Measurements from ENCODE around the gene C3orf20. TPM values are rescaled to one million over a fixed set of nuclear protein-coding genes. Genes with fewer than 3 reads are reported as not detected.
"Not testable (repeated sequence)": the region's sequence is repeated elsewhere in the genome, so short reads cannot be mapped to it uniquely, and the experiment has no call there.

The C3orf20 gene
- total RNA-seq, 4 donors from 2014 or later, result 0.29 TPM; not detected in 3

- Histone ChIP-seq H3K9me3 (no peaks in the 10 kb centered on the region), H3K27ac (no peak overlapping the region), H3K4me3 (replicated peaks in 1 of 3) (no peak overlapping the region), H3K27me3 (peaks cover 4% of the 10 kb centered on the region), H3K4me1 (peaks cover 0 to 8% of the 10 kb centered on the region in 2 donors), H3K36me3 (no peaks in the 10 kb centered on the region)
- no peak for DNase-seq
- intact Hi-C loops (cut with DNase I), result no loop called here
- WGBS, 2 donors, result 80 to 83% methylated on average over 5 of the region's 5 CpGs
- no peak for TF ChIP-seq POLR2A (IDR thresholded peaks at IDR 0.05)
Measured at GRCh38 chr3:14808502-14809266, 133.7 kb downstream of the C3orf20 start.

GRCh38 chr3:14809611-14810010, 134.7 kb downstream of the C3orf20 start:
- H3K4me3 ChIP-seq (replicated peaks in 1 of 3); H3K9me3 ChIP-seq; H3K27me3 ChIP-seq; H3K36me3 ChIP-seq; DNase-seq; H3K4me1 ChIP-seq; intact Hi-C loops (cut with DNase I): not testable (repeated sequence)
- 54 to 62% methylated on average over 7 to 9 of the region's 9 CpGs for WGBS, 2 donors
- peak overlapping the region in 1 of 3 donors; percentile 54 for H3K27ac ChIP-seq

GRCh38 chr3:14810070-14810791, 135.3 kb downstream of the C3orf20 start:
- DNase-seq, result peak in 1 of 2 donors; percentile 13
- WGBS, 2 donors, result 6 to 15% methylated on average over 18 to 24 of the region's 85 CpGs
- Histone ChIP-seq H3K4me1 (peaks cover 0 to 3% of the 10 kb centered on the region in 2 donors), H3K27ac (peak overlapping the region; percentile 39 to 79 (median 74)), H3K36me3 (no peaks in the 10 kb centered on the region), H3K4me3 (replicated peaks in 1 of 3) (peak overlapping the region in 1 of 3 donors; percentile 35), H3K27me3 (peaks cover 4% of the 10 kb centered on the region), H3K9me3 (no peaks in the 10 kb centered on the region)
- intact Hi-C loops (cut with DNase I), result no loop called here
- TF ChIP-seq POLR2A (IDR thresholded peaks at IDR 0.05), result no peak
- TF ChIP-seq CTCF (IDR thresholded peaks at IDR 0.05), result no peak

GRCh38 chr3:14810801-14811661, 136.1 kb downstream of the C3orf20 start:
- Histone ChIP-seq H3K4me3 (replicated peaks in 1 of 3) (peak overlapping the region in 2 of 3 donors; percentile 16 to 35), H3K27ac (peak overlapping the region; percentile 59 to 79 (median 74)), H3K4me1 (peaks cover 0 to 3% of the 10 kb centered on the region in 2 donors), H3K9me3 (no peaks in the 10 kb centered on the region), H3K27me3 (peaks cover 4% of the 10 kb centered on the region), H3K36me3 (no peaks in the 10 kb centered on the region)
- no peak for DNase-seq
- no peak for TF ChIP-seq POLR2A (IDR thresholded peaks at IDR 0.05)
- TF ChIP-seq CTCF (IDR thresholded peaks at IDR 0.05), result no peak
- WGBS, 2 donors, result 1% methylated on average over 25 to 34 of the region's 78 CpGs
- intact Hi-C loops (cut with DNase I), result no loop called here

GRCh38 chr3:14811684-14812083, 136.7 kb downstream of the C3orf20 start:
- intact Hi-C loops (cut with DNase I), result no loop called here
- peak overlapping the region in 1 of 3 donors; percentile 35 for H3K4me3 ChIP-seq (replicated peaks in 1 of 3)
- 27 to 30% methylated on average over 7 of the region's 7 CpGs for WGBS, 2 donors
- peak overlapping the region in 2 of 3 donors; percentile 74 to 79 for H3K27ac ChIP-seq
- H3K4me1 ChIP-seq, result peaks cover 0 to 3% of the 10 kb centered on the region in 2 donors
- TF ChIP-seq POLR2A (IDR thresholded peaks at IDR 0.05) (no peak), CTCF (IDR thresholded peaks at IDR 0.05) (no peak)
- no peak for DNase-seq
- H3K36me3 ChIP-seq, result no peaks in the 10 kb centered on the region
- no peaks in the 10 kb centered on the region for H3K9me3 ChIP-seq
- peaks cover 4% of the 10 kb centered on the region for H3K27me3 ChIP-seq
